ENCODE results near the gene LIMS3.
"Not testable (repeated sequence)": the region's sequence is repeated elsewhere in the genome, so short reads cannot be mapped to it uniquely, and the experiment has no call there.

Gene LIMS3

DNA sequence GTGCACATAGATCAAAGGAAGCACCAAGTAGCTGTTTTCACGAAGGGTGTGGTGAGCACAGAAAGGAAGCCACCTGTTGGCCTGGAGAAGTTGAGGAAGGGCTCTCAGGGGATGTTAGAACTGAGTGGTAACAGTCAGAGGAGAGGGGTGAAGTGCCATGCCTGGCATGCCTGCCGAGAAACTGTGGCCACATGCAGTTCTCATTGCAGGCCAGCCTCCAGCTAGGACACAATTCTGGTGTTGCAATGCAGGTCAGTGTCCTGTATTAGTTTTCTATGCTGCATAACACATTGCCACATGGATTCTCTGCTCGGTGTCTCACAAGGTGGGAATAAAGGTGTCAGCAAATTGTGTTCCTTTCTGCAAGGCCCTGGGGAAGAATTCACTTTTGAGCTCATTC is 46.9 kb downstream of the LIMS3 start:
- not testable (repeated sequence) for H3K9ac ChIP-seq (ENCODE audit: low read length); H3K9me3 ChIP-seq (ENCODE audit: control insufficient read depth, low read length)

GRCh38 chr2:109947262-109947958 is 48.9 kb downstream of the LIMS3 start:
- H3K27me3 ChIP-seq (ENCODE audit: control insufficient read depth, insufficient read depth, low read length); H3K9me3 ChIP-seq (ENCODE audit: control insufficient read depth, low read length); H3K4me3 ChIP-seq (ENCODE audit: low read length): not testable (repeated sequence)

More for the DNA sequence above, 46.9 kb downstream of the LIMS3 start:
- not testable (repeated sequence) for H3K4me1 ChIP-seq (ENCODE audit: control insufficient read depth, insufficient read depth, low read length); H3K4me3 ChIP-seq (ENCODE audit: low read length); H3K27me3 ChIP-seq (ENCODE audit: control insufficient read depth, insufficient read depth, low read length); H3K36me3 ChIP-seq (ENCODE audit: control insufficient read depth, insufficient read depth, low read length)

DNA sequence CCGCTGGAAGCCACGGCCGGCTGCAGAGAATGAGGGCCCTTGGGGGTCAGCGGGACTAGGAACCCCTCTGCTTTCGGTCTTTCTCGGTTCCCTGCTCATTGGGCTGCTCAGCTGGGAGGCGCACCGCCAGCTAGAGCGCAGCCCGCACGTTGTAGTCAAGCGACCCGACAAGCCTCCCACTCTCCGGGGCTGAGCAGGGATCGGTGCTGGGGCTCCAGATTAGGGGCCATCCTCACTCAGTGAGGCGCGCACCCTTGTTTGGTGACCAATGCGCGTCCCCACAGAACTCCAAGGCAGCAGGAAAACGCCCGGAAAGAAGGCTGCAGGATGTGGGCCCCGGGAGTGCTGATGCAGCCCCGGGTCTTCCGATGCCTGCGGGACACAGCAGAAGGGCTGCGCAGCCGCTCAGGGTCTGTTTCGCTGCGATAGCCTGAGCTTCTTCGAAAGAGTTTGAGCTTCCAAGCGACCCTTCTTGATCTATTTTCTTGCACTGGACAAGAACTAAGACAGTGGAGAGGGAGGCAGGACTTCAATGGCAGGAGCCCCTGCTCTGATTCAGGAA is 49.6 kb downstream of the LIMS3 start:
- not testable (repeated sequence) for H3K9me3 ChIP-seq (ENCODE audit: control insufficient read depth, low read length); H3K36me3 ChIP-seq (ENCODE audit: control insufficient read depth, insufficient read depth, low read length); H3K4me3 ChIP-seq (ENCODE audit: low read length); H3K4me1 ChIP-seq (ENCODE audit: control insufficient read depth, insufficient read depth, low read length); H3K9ac ChIP-seq (ENCODE audit: low read length); H3K27me3 ChIP-seq (ENCODE audit: control insufficient read depth, insufficient read depth, low read length)

More at GRCh38 chr2:109947262-109947958, 48.9 kb downstream of the LIMS3 start:
- not testable (repeated sequence) for H3K4me1 ChIP-seq (ENCODE audit: control insufficient read depth, insufficient read depth, low read length); H3K9ac ChIP-seq (ENCODE audit: low read length); H3K36me3 ChIP-seq (ENCODE audit: control insufficient read depth, insufficient read depth, low read length)

GRCh38 chr2:109950146-109950843 is 51.8 kb downstream of the LIMS3 start:
- not testable (repeated sequence) for H3K27me3 ChIP-seq (ENCODE audit: control insufficient read depth, insufficient read depth, low read length); H3K36me3 ChIP-seq (ENCODE audit: control insufficient read depth, insufficient read depth, low read length); H3K4me1 ChIP-seq (ENCODE audit: control insufficient read depth, insufficient read depth, low read length); H3K9me3 ChIP-seq (ENCODE audit: control insufficient read depth, low read length); H3K9ac ChIP-seq (ENCODE audit: low read length); H3K4me3 ChIP-seq (ENCODE audit: low read length)

DNA sequence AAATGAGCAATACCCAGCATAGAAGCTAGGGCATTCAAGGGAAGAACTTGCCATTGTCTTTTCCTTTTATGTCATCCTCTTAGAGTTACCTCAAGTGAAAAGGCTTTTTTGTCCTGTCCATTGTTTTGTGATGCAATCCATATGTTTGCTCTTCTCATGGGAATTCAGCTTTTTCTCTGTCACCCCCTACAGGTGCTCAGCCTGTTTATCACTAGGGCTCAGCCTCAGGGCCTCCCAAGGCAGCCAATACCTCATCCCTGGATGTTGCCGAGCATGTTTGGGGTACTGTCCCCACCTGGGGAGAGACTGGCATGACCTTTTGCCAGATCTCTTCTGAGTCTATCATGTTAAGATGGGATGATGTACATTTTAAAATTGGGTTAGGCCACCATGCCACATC is 65.5 kb downstream of the LIMS3 start:
- not testable (repeated sequence) for H3K4me1 ChIP-seq (ENCODE audit: control insufficient read depth, insufficient read depth, low read length)

DNA sequence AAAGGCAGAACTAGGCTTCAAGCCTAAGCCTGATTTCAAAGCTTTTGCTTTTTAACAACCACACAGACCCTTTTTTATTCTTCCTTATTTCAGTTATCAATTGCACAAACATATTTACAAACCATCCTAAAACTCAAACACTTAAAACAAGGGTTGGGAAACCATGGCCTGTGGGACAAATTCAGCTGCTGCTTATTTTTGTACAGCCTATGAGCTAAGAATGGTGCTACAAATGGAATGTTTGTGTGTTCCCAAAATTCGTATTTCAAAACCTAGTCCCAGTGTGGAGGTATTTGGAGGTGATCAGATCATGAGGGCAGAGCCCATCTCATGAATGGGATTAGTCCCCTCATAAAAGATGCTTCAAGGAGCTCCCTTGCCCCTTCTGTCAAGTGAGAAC is 67.0 kb downstream of the LIMS3 start:
- H3K36me3 ChIP-seq (ENCODE audit: control insufficient read depth, insufficient read depth, low read length); H3K9me3 ChIP-seq (ENCODE audit: control insufficient read depth, low read length); H3K27me3 ChIP-seq (ENCODE audit: control insufficient read depth, insufficient read depth, low read length); H3K4me1 ChIP-seq (ENCODE audit: control insufficient read depth, insufficient read depth, low read length); H3K9ac ChIP-seq (ENCODE audit: low read length); H3K4me3 ChIP-seq (ENCODE audit: low read length): not testable (repeated sequence)

More for the DNA sequence above, 65.5 kb downstream of the LIMS3 start:
- H3K36me3 ChIP-seq (ENCODE audit: control insufficient read depth, insufficient read depth, low read length); H3K9ac ChIP-seq (ENCODE audit: low read length); H3K9me3 ChIP-seq (ENCODE audit: control insufficient read depth, low read length); H3K4me3 ChIP-seq (ENCODE audit: low read length); H3K27me3 ChIP-seq (ENCODE audit: control insufficient read depth, insufficient read depth, low read length): not testable (repeated sequence)

GRCh38 chr2:109966107-109966736 is 67.7 kb downstream of the LIMS3 start:
- H3K27me3 ChIP-seq (ENCODE audit: control insufficient read depth, insufficient read depth, low read length); H3K36me3 ChIP-seq (ENCODE audit: control insufficient read depth, insufficient read depth, low read length); H3K4me1 ChIP-seq (ENCODE audit: control insufficient read depth, insufficient read depth, low read length); H3K9ac ChIP-seq (ENCODE audit: low read length); H3K9me3 ChIP-seq (ENCODE audit: control insufficient read depth, low read length); H3K4me3 ChIP-seq (ENCODE audit: low read length): not testable (repeated sequence)

DNA sequence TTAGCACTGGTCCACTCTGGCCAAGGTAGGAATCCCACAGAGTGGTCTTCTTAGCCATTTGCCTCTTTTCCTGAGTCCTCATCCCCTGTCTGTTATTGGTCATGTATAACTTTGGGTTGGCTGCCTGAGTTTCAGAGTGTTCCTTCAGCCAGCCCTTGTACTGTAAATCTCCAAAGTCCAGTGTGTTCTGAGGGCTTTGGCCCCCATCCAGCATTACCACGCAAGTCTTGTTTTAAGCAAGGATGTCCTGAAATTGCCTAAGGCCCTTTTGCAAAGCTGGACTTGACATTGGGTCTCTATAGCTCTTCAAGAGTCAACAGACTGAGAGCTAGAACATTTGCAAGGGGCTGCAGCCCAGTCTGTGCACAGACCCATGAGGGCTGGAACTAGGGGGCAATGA is 68.4 kb downstream of the LIMS3 start:
- H3K4me1 ChIP-seq (ENCODE audit: control insufficient read depth, insufficient read depth, low read length); H3K4me3 ChIP-seq (ENCODE audit: low read length); H3K36me3 ChIP-seq (ENCODE audit: control insufficient read depth, insufficient read depth, low read length); H3K9ac ChIP-seq (ENCODE audit: low read length); H3K27me3 ChIP-seq (ENCODE audit: control insufficient read depth, insufficient read depth, low read length); H3K9me3 ChIP-seq (ENCODE audit: control insufficient read depth, low read length): not testable (repeated sequence)

DNA sequence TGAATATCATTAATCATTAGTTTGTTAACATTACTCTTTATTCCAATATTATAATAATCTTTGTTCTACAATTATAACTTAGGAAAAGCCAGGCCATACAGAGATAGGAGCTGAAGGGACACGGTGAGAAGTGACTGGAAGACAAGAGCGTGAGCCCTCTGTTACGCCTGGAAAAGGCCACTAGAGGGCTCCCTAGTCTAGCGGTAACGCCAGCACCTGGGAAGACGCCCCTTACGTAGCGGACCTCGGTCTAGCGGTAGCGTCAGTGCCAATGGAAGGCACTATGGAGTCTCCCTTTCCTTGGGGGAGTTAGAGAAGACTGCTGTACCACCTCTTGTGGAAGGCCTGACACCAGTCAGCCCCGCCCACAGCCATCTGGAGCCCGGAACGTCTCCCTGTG is 71.4 kb downstream of the LIMS3 start:
- not testable (repeated sequence) for H3K9me3 ChIP-seq (ENCODE audit: control insufficient read depth, low read length); H3K4me3 ChIP-seq (ENCODE audit: low read length); H3K36me3 ChIP-seq (ENCODE audit: control insufficient read depth, insufficient read depth, low read length); H3K9ac ChIP-seq (ENCODE audit: low read length); H3K27me3 ChIP-seq (ENCODE audit: control insufficient read depth, insufficient read depth, low read length); H3K4me1 ChIP-seq (ENCODE audit: control insufficient read depth, insufficient read depth, low read length)

GRCh38 chr2:109971710-109972109 is 73.2 kb downstream of the LIMS3 start:
- not testable (repeated sequence) for H3K9me3 ChIP-seq (ENCODE audit: control insufficient read depth, low read length); H3K27me3 ChIP-seq (ENCODE audit: control insufficient read depth, insufficient read depth, low read length); H3K4me3 ChIP-seq (ENCODE audit: low read length); H3K4me1 ChIP-seq (ENCODE audit: control insufficient read depth, insufficient read depth, low read length); H3K9ac ChIP-seq (ENCODE audit: low read length); H3K36me3 ChIP-seq (ENCODE audit: control insufficient read depth, insufficient read depth, low read length)

Data from mucosa of stomach (tissue), 1 donor.